Fibroblast of villous mesenchyme (primary cell): ENCODE results near the gene GRN. TPM values are rescaled to one million over a fixed set of nuclear protein-coding genes. Genes with fewer than 3 reads are reported as not detected.
A peak's percentile ranks its signal among the peaks of the same experiment; 100 is the strongest.

Experiments used
- DNase-seq: peaks from one replicate; pipeline ENCODE4 v3.0.0-alpha.2; 2010; ENCODE audit warnings: low read depth
- H3K4me3 ChIP-seq: 2 replicates; pipeline ENCODE4 v1.5.1; 2011; ENCODE audit warnings: low read depth, mild to moderate bottlenecking, low read length
- CTCF ChIP-seq: IDR thresholded peaks from 2 replicates; pipeline ENCODE4 v1.5.1; 2012; ENCODE audit warnings: low read depth, mild to moderate bottlenecking, low read length; ENCODE audit not compliant: insufficient read depth
- total RNA-seq: library from RNA; depleted of rRNA; stranded (reverse); fragments of >200 nt; gene quantifications from 2 replicates; pipeline ENCODE4 v1.2.3, GENCODE V29; 2012

Gene GRN
- total RNA-seq, 1 donor: 165 TPM

DNA sequence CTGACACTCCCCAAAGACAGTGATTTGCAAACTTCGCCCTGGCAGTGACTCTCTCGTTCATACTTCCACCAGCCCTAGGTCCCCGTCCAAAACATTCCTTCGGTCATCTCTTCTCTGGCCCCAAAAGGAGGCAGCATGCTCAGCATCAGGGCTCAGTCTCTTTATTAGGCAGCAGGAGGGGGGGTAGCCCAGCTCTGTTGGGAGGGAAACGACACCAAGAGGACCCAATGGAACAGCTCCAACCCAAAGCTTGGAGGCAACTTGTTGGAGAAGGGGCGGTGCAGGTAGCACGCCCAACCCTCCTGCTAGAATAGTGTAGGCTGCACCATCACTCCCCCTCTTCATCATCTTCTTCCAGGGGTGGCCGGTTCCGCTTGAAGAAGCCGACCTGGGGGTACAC, 26.9 kb downstream of the GRN start:
- DNase-seq: no peak
- no peak for TF ChIP-seq CTCF
- H3K4me3 ChIP-seq: no peak overlapping the region

- no peak overlapping the region for H3K4me3 ChIP-seq
- no peak for DNase-seq
- TF ChIP-seq CTCF: no peak
Observed at GRCh38 chr17:44374306-44375195, 29.4 kb downstream of the GRN start.

DNA sequence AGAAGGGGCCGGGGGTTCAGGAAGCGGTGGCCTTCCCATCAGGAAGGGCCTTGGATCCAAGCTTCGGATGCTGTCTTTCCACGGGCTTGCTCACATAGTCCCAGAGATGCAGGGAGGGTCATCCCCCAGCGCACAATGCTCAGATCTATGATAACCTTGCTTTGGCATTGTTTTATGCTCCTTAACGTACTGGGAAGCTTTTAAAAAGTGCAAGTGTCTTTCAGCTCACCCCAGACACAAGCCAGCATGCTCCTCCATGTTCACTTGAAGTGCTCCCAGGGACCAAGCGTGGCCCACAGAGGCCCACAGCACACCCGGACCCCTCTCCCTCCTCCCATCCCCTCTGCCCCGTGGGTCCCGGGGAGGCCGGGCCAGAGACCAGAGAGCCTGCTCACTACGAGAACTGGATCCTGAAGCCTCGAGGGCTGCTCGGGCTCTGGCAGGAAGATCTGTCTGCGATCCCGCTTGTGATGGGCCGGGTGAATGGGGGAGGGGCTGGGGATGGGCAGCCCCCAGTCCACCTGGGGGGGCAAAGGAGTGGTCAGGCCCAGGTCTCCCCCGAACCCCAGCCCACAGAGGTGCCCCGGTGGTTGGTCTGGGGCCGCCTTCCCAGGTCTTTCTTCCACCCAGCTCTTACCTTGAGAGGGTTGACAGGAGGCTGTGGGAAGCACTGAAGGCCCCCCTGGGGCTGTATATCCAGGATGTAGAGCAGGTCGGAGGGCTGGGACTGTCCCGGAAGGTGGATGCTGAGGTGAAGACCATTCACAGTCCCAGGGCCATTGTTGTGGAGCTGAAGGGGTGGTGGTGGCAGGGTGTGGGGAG, 30.3 kb downstream of the GRN start:
- TF ChIP-seq CTCF: no peak
- H3K4me3 ChIP-seq: no peak overlapping the region
- no peak for DNase-seq

- no peak for DNase-seq
- peak; percentile 57 for TF ChIP-seq CTCF
- no peak overlapping the region for H3K4me3 ChIP-seq
Observed at GRCh38 chr17:44376124-44376523, 31.0 kb downstream of the GRN start.

DNA sequence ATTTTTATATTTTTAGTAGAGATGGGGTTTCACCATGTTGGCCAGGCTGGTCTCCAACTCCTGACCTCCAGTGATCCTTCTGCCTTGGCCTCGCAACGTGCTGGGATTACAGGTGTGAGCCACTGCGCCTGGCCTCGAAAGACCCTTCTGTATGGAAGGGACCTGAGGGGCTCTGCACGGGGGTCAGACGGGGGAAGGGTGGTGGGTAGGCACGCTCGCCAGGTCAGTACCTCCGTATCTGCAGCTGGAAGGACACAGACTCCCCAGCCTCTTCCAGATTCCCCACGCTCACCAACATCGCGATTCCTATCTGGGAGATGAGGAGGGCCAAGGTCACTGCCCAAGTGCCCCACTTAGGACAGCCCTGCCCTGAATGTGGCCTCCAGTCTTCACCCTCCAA, 31.7 kb downstream of the GRN start:
- DNase-seq: no peak
- no peak overlapping the region for H3K4me3 ChIP-seq
- TF ChIP-seq CTCF: no peak

GRCh38 chr17:44378171-44378705, 33.1 kb downstream of the GRN start:
- no peak overlapping the region for H3K4me3 ChIP-seq
- DNase-seq: no peak
- no peak for TF ChIP-seq CTCF
